GM10266 (cell line): ENCODE measurements around the gene MYH7B.

Source experiments
- DNase-seq: peaks from one replicate; pipeline ENCODE4 v3.0.0; 2012; ENCODE audit errors: extremely low spot score
- TF ChIP-seq, protein P1 (sequence below): IDR thresholded peaks from 2 replicates; pipeline ENCODE4 v1.5.1; 2012; ENCODE audit warnings: mild to moderate bottlenecking, low read depth; ENCODE audit not compliant: control insufficient read depth, insufficient read depth; ENCODE audit errors: missing control alignments

The MYH7B gene

DNA sequence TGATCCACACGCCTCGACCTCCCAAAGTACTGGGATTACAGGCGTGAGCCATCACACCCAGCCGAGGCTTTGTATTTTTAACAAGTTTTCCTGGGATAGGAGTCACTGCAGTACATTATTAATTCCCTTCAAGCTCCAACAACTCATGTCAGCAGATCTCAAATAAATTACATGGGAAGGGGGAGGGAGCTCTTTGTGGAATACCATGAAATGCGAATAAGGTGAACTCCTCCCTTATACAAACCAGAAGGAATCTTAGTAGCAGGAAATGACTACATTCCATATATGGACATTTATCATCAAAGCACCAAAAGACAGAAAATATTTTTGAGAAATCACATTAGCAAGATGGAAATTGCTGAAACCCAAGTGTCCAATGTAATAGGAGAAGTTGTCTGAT is 3.0 kb upstream of the MYH7B start:
- no peak for DNase-seq
- TF ChIP-seq, protein P1, sequence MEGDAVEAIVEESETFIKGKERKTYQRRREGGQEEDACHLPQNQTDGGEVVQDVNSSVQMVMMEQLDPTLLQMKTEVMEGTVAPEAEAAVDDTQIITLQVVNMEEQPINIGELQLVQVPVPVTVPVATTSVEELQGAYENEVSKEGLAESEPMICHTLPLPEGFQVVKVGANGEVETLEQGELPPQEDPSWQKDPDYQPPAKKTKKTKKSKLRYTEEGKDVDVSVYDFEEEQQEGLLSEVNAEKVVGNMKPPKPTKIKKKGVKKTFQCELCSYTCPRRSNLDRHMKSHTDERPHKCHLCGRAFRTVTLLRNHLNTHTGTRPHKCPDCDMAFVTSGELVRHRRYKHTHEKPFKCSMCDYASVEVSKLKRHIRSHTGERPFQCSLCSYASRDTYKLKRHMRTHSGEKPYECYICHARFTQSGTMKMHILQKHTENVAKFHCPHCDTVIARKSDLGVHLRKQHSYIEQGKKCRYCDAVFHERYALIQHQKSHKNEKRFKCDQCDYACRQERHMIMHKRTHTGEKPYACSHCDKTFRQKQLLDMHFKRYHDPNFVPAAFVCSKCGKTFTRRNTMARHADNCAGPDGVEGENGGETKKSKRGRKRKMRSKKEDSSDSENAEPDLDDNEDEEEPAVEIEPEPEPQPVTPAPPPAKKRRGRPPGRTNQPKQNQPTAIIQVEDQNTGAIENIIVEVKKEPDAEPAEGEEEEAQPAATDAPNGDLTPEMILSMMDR, result no peak

DNA sequence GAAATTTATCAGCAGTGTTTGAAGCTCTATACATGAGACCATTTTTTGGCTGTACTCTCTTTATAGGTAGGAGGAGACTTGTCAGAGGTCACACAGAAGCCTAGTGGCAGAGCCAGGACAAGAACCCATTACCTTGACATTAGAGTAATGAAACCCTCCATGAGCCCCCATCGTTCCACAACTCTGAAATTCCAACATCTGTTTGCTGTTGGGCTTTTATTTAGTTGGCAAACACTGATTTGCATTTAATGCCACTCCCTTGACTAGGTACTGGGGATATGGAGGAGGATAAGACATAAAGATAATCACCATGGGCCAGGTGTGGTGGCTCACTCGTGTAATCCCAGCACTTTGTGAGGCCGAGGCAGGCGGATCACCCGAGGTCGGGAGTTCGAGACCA is 1.7 kb upstream of the MYH7B start:
- TF ChIP-seq, protein P1, result no peak
- DNase-seq, result no peak

DNA sequence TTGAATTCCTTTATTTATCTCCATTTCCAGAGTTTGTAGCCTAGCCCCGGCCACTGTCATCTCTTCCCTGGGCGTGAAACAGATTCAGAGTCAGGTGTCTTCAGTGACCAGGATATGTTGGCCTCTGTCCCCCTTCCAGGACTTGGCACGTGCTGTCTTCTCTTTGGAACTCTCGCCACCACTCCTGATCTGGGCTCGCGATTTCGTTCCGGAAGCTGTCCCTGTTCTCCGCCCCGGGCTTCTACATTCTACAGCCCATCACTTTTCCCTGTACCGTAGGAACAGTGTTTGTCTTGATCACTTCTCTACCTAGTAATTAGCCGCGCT is 801 bp upstream of the MYH7B start:
- TF ChIP-seq, protein P1, result no peak
- no peak for DNase-seq

GRCh38 chr20:34956041-34956458 is 382 bp downstream of the MYH7B start:
- TF ChIP-seq, protein P1, result no peak
- DNase-seq, result no peak

DNA sequence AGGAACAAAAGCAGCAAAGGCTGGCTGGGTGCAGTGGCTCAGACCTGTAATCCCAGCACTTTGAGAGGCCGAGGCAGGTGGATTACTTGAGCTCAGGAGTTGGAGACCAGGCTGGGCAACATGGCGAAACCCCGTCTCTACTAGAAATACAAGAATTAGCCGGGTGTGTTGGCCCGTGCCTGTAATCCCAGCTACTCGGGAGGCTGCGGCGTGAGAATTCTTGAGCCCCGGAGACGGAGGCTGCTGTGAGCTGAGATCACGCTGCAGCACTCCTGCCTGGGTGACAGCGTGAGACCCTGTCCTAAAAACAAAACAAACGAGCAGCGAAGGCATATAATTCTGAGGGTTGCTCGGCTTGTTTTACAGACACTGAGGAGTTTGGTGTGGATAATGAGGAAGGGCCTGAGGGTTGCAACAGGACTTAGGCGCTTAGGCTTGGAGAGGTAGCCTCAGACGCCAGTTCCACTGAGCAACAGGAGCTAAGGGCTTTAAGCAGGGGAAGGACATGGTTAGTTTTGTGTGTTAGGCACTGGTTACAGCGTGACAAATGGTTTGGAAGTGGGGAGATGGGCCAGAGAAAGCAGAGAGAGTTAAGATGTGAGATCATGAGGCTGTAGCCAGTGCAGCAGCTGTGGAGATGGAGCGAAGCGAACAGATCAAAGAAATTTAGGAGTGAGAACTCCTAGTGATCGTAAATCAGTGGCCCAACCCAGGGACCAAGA is 1.2 kb downstream of the MYH7B start:
- TF ChIP-seq, protein P1, result no peak
- no peak for DNase-seq

GRCh38 chr20:34964486-34964885 is 8.8 kb downstream of the MYH7B start:
- DNase-seq, result no peak
- TF ChIP-seq, protein P1, result no peak

GRCh38 chr20:34965051-34965450 is 9.4 kb downstream of the MYH7B start:
- TF ChIP-seq, protein P1, result no peak
- no peak for DNase-seq
